Prostate gland (tissue), 2 donors: Measurements from ENCODE around the gene ANKRD12.

Source experiments
- CTCF ChIP-seq, 4 experiments: fragments of 200-600 bp in 2 of 4; fragments of 450-650 bp in 2 of 4; sonication (generic) in 2 of 4; IDR thresholded peaks; 1 replicate in 3 of 4; 2 replicates in 1 of 4; pipeline ENCODE4 v1.5.1; 2016 to 2019; ENCODE audit warnings: antibody characterized with exemption in 4 of 4, mild to moderate bottlenecking in 2 of 4, moderate library complexity in 2 of 4
- POLR2A ChIP-seq: fragments of 450-650 bp; IDR thresholded peaks from one replicate; pipeline ENCODE4 v1.6.1; 2016; ENCODE audit warnings: antibody characterized with exemption, mild to moderate bottlenecking
- POLR2AphosphoS5 ChIP-seq: sonication (generic); formaldehyde crosslinking; IDR thresholded peaks from one replicate; pipeline ENCODE4 v1.6.1; 2017; ENCODE audit warnings: antibody characterized with exemption

GRCh38 chr18:9248661-9249060, 112.1 kb downstream of the ANKRD12 start:
- TF ChIP-seq POLR2AphosphoS5 (no peak), CTCF (IDR thresholded peaks at IDR 0.05) (no peak), POLR2A (no peak)
